ENCODE results near the gene RAD9A.
"Not testable (repeated sequence)": the region's sequence is repeated elsewhere in the genome, so short reads cannot be mapped to it uniquely, and the experiment has no call there.

The RAD9A gene

GRCh38 chr11:67423891-67424613, 32.3 kb downstream of the RAD9A start:
- H3K4me3 Mint-ChIP-seq: no peak overlapping the region
- DNase-seq (ENCODE audit: low spot score in 2 of 2) (no peak), ATAC-seq (replicated peaks; ENCODE audit: extremely low read depth, poor library complexity, severe bottlenecking) (no peak)
- H3K9me3 Mint-ChIP-seq: no peaks in the 10 kb centered on the region
- peaks cover 38% of the 10 kb centered on the region for H3K4me1 Mint-ChIP-seq
- peak overlapping the region; percentile 55 for H3K27ac Mint-ChIP-seq (ENCODE audit: low read depth)
- H3K27me3 Mint-ChIP-seq: no peaks in the 10 kb centered on the region
- H3K36me3 Mint-ChIP-seq (ENCODE audit: insufficient read depth): peaks cover 12% of the 10 kb centered on the region

GRCh38 chr11:67427364-67427859, 35.6 kb downstream of the RAD9A start:
- not testable (repeated sequence) for H3K27me3 Mint-ChIP-seq; DNase-seq (ENCODE audit: low spot score in 2 of 2); ATAC-seq (replicated peaks; ENCODE audit: extremely low read depth, poor library complexity, severe bottlenecking); H3K9me3 Mint-ChIP-seq
- Mint-ChIP-seq H3K36me3 (ENCODE audit: insufficient read depth) (peaks cover 26% of the 10 kb centered on the region), H3K27ac (ENCODE audit: low read depth) (peak overlapping the region; percentile 96), H3K4me1 (peaks cover 31% of the 10 kb centered on the region), H3K4me3 (peak overlapping the region; percentile 90)

GRCh38 chr11:67428052-67429001, 36.5 kb downstream of the RAD9A start, which contains the start of gene RPS6KB2:
RPS6KB2 (plus strand) TSS chr11:67428494; CDS start chr11:67428546, 52 bp downstream.
- peak; percentile 98 to 99 for DNase-seq (ENCODE audit: low spot score in 2 of 2)
- peaks cover 31% of the 10 kb centered on the region for H3K36me3 Mint-ChIP-seq (ENCODE audit: insufficient read depth)
- ATAC-seq (replicated peaks; ENCODE audit: extremely low read depth, poor library complexity, severe bottlenecking): peak; percentile 86
- H3K27ac Mint-ChIP-seq (ENCODE audit: low read depth): peak within 1 kb of the TSS; percentile 96
- H3K4me1 Mint-ChIP-seq: peaks cover 32% of the 10 kb centered on the region
- no peaks in the 10 kb centered on the region for H3K9me3 Mint-ChIP-seq
- peak within 1 kb of the TSS; percentile 90 for H3K4me3 Mint-ChIP-seq
- H3K27me3 Mint-ChIP-seq: no peaks in the 10 kb centered on the region

GRCh38 chr11:67429038-67429668, 37.4 kb downstream of the RAD9A start:
- Mint-ChIP-seq H3K27ac (ENCODE audit: low read depth) (peak overlapping the region; percentile 96), H3K4me1 (peaks cover 41% of the 10 kb centered on the region), H3K27me3 (no peaks in the 10 kb centered on the region), H3K4me3 (peak overlapping the region; percentile 90), H3K36me3 (ENCODE audit: insufficient read depth) (peaks cover 37% of the 10 kb centered on the region), H3K9me3 (no peaks in the 10 kb centered on the region)
- ATAC-seq (replicated peaks; ENCODE audit: extremely low read depth, poor library complexity, severe bottlenecking): no peak
- DNase-seq (ENCODE audit: low spot score in 2 of 2): no peak

GRCh38 chr11:67429722-67430121, 37.9 kb downstream of the RAD9A start:
- Mint-ChIP-seq H3K4me3 (peak overlapping the region; percentile 90), H3K36me3 (ENCODE audit: insufficient read depth) (peaks cover 42% of the 10 kb centered on the region), H3K9me3 (no peaks in the 10 kb centered on the region), H3K27ac (ENCODE audit: low read depth) (no peak overlapping the region), H3K4me1 (peaks cover 41% of the 10 kb centered on the region), H3K27me3 (no peaks in the 10 kb centered on the region)
- no peak for ATAC-seq (replicated peaks; ENCODE audit: extremely low read depth, poor library complexity, severe bottlenecking)
- no peak for DNase-seq (ENCODE audit: low spot score in 2 of 2)

GRCh38 chr11:67431346-67432249, 39.8 kb downstream of the RAD9A start:
- Mint-ChIP-seq H3K4me3 (peak overlapping the region; percentile 55), H3K36me3 (ENCODE audit: insufficient read depth) (peaks cover 54% of the 10 kb centered on the region), H3K27me3 (no peaks in the 10 kb centered on the region), H3K4me1 (peaks cover 51% of the 10 kb centered on the region), H3K9me3 (no peaks in the 10 kb centered on the region), H3K27ac (ENCODE audit: low read depth) (no peak overlapping the region)
- DNase-seq (ENCODE audit: low spot score in 2 of 2): no peak
- ATAC-seq (replicated peaks; ENCODE audit: extremely low read depth, poor library complexity, severe bottlenecking): no peak

- Mint-ChIP-seq H3K27me3 (no peaks in the 10 kb centered on the region), H3K4me1 (peaks cover 54% of the 10 kb centered on the region), H3K9me3 (no peaks in the 10 kb centered on the region), H3K27ac (ENCODE audit: low read depth) (peak overlapping the region; percentile 62), H3K4me3 (peak overlapping the region; percentile 96), H3K36me3 (ENCODE audit: insufficient read depth) (peaks cover 63% of the 10 kb centered on the region)
- ATAC-seq (replicated peaks; ENCODE audit: extremely low read depth, poor library complexity, severe bottlenecking) (no peak), DNase-seq (ENCODE audit: low spot score in 2 of 2) (no peak)
Observed at GRCh38 chr11:67432655-67433349, 41.0 kb downstream of the RAD9A start.

GRCh38 chr11:67433536-67434394, 42.0 kb downstream of the RAD9A start:
- H3K9me3 Mint-ChIP-seq: no peaks in the 10 kb centered on the region

GRCh38 chr11:67434395-67434881, 42.7 kb downstream of the RAD9A start:
- ATAC-seq (replicated peaks; ENCODE audit: extremely low read depth, poor library complexity, severe bottlenecking) (no peak), DNase-seq (ENCODE audit: low spot score in 2 of 2) (no peak)
- Mint-ChIP-seq H3K27ac (ENCODE audit: low read depth) (peak overlapping the region; percentile 62), H3K27me3 (no peaks in the 10 kb centered on the region), H3K36me3 (ENCODE audit: insufficient read depth) (peaks cover 60% of the 10 kb centered on the region), H3K4me3 (peak overlapping the region; percentile 96), H3K4me1 (peaks cover 55% of the 10 kb centered on the region), H3K9me3 (no peaks in the 10 kb centered on the region)

More at GRCh38 chr11:67433536-67434394, 42.0 kb downstream of the RAD9A start:
- Mint-ChIP-seq H3K27ac (ENCODE audit: low read depth) (peak overlapping the region; percentile 62), H3K27me3 (no peaks in the 10 kb centered on the region), H3K4me3 (peak overlapping the region; percentile 96), H3K36me3 (ENCODE audit: insufficient read depth) (peaks cover 57% of the 10 kb centered on the region), H3K4me1 (peaks cover 52% of the 10 kb centered on the region)
- no peak for DNase-seq (ENCODE audit: low spot score in 2 of 2)
- ATAC-seq (replicated peaks; ENCODE audit: extremely low read depth, poor library complexity, severe bottlenecking): no peak

GRCh38 chr11:67435031-67435726, 43.4 kb downstream of the RAD9A start:
- H3K4me3 Mint-ChIP-seq: peak overlapping the region; percentile 96
- no peak for DNase-seq (ENCODE audit: low spot score in 2 of 2)

More at GRCh38 chr11:67435031-67435726, 43.4 kb downstream of the RAD9A start:
- Mint-ChIP-seq H3K27ac (ENCODE audit: low read depth) (peak overlapping the region; percentile 97), H3K4me1 (peaks cover 62% of the 10 kb centered on the region), H3K27me3 (no peaks in the 10 kb centered on the region), H3K36me3 (ENCODE audit: insufficient read depth) (peaks cover 59% of the 10 kb centered on the region), H3K9me3 (no peaks in the 10 kb centered on the region)
- no peak for ATAC-seq (replicated peaks; ENCODE audit: extremely low read depth, poor library complexity, severe bottlenecking)
